HG02588 (cell line): ENCODE data around the gene HTR3A.
"Not testable (repeated sequence)": the region's sequence is repeated elsewhere in the genome, so short reads cannot be mapped to it uniquely, and the experiment has no call there.

Experiments used
- ATAC-seq: cut with Tn5 transposase; IDR thresholded peaks from one replicate; pipeline ENCODE4 v1.9.1; 2021; ENCODE audit warnings: mild to moderate bottlenecking, moderate library complexity; ENCODE audit not compliant: unreplicated experiment

Gene HTR3A

DNA sequence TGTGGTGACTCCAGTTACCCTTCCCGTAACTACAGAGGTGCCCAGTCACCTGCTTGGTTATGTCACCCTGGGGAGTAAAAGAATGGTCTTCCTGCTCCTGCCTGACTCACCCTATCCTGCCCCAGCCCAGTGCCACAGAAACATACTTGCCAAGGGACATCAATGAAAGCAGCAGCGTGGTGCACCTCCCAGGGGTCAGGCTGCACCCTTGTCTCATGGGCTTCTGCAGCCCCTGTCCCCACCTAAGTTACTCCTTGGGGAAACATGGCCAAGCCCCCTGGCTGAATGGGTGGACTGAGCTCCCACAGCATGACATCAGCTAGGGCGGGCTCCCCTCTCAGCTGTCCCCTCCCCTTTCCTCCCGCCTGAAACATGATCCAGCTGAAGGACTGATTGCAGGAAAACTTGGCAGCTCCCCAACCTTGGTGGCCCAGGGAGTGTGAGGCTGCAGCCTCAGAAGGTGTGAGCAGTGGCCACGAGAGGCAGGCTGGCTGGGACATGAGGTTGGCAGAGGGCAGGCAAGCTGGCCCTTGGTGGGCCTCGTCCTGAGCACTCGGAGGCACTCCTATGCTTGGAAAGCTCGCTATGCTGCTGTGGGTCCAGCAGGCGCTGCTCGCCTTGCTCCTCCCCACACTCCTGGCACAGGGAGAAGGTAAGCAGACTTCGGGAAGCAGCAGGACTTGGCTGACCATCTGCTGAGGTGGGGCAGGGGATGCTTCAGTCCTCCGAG, at the start of gene HTR3A:
TSS of gene HTR3A (plus strand) at position 368 of the 730 bp plus-strand sequence. CDS start at position 586, 218 bp downstream.
- ATAC-seq = no peak

GRCh38 chr11:113926273-113927197, 48.4 kb upstream of the HTR3A start:
- ATAC-seq = no peak

DNA sequence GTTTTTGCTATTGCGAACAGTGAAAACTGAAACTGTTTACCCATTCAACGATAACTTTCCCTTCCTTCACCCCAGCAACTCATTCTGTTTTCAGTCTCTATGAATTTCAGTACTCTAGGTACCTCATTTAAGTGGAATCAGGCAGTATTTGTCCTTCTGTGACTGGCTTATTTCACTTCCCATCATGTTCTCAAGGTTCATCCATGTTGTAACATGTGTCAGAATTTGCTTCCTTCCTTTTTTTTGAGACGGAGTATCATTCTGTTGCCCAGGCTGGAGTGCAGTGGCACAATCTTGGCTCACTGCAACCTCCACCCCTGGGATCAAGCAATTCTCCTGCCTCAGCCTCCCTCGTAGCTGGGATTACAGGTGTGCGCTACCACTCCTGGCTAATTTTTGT, 46.6 kb upstream of the HTR3A start:
- ATAC-seq = no peak

DNA sequence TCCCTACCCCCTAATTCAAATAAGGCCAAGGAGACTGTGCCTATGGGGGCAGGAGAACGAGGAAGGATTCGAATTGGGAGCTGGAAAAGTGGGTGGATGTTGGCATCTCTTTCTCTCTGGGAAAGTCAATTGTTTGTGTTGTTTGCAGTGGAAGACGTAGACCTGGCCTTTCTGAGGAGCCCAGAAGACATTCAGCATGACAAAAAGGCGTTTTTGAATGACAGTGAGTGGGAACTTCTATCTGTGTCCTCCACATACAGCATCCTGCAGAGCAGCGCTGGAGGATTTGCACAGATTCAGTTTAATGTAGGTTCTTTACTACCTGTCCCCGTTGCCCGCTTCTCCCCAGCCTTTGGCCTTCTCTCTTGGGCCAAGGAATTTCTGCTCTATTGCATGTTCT, 42.1 kb upstream of the HTR3A start:
- ATAC-seq = no peak

DNA sequence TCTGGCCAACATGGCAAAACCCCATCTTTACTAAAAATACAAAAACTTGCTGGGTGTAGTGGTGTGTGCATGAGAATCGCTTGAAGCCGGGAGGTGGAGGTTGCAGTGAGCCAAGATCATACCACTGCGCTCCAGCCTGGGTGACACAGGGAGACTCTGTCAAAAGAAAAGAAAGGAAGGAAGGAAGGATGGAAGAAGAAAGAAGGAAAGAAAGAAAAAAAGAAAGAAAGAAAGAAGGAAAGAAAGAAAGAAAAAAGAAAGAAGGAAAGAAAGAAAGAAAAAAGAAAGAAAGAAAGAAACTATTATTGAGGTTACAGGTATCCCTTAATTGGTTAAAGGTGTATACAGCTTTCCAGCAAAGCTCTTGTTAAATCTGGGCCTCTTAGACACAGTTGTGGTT, 40.7 kb upstream of the HTR3A start:
- not testable (repeated sequence) for ATAC-seq

- ATAC-seq = no peak
Measured at GRCh38 chr11:113934761-113935160, 40.1 kb upstream of the HTR3A start.

GRCh38 chr11:113935858-113936257, 39.0 kb upstream of the HTR3A start:
- no peak for ATAC-seq

- ATAC-seq = no peak
Measured at GRCh38 chr11:113937918-113938317, 37.0 kb upstream of the HTR3A start.

DNA sequence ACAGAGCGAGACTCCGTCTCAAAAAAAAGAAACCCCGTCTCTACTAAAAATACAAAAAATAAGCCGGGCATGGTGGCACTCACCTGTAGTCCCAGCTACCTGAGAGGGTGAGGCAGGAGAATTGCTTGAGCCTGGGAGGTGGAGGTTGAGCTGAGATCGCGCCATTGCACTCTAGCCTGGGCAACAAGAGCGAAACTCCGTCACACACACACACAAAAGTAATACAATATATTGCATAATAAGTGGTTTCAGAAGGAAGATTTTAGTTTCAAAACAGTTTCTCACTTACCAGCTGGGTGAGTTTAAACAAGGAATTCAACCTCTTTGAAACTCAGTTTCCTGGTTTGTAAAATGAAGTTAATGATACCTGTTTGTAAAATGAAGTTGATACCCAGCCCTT, 32.7 kb upstream of the HTR3A start:
- ATAC-seq = no peak

DNA sequence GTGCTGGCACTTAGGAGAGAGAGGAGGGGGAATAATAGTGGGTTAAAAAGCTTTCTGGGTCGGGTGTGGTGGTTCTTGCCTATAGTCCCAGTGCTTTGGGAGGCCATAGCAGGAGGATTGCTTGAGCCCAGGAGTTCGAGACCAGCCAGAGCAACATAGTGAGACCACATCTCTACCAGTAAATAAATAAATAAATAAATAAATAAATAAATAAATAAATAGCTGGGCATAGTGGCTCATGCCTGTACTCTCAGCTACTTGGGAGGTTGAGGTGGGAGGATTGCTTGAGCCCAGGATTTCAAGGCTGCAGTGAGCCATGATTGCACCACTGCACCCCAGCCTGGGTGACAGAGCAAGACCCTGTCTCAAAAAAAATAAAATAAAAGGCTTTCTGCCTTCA, 28.7 kb upstream of the HTR3A start:
- ATAC-seq = not testable (repeated sequence)

DNA sequence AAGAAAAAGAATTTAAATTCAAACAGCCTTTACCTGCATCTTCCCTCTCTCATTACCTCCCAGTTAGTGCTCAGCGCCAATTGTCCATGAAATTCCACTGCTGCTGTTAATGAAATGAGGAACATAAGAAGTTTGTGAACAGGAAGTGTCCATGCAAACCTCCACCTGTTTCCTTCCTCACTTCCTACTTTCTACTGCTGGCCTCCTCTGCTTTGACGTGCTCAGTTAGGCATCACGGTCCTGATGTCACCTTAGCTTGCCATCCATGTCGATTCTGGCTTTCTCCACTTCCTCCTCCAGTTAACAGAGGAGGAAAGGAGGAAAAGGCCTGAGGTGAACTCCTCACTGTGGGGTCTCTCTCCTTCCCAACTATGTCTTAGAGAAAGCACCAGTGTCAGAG, 26.9 kb upstream of the HTR3A start:
- ATAC-seq = no peak

- no peak for ATAC-seq
Measured at GRCh38 chr11:113949891-113950290, 25.0 kb upstream of the HTR3A start.

GRCh38 chr11:113951537-113951936, 23.4 kb upstream of the HTR3A start:
- no peak for ATAC-seq

- no peak for ATAC-seq
Measured at GRCh38 chr11:113952070-113952469, 22.8 kb upstream of the HTR3A start.

DNA sequence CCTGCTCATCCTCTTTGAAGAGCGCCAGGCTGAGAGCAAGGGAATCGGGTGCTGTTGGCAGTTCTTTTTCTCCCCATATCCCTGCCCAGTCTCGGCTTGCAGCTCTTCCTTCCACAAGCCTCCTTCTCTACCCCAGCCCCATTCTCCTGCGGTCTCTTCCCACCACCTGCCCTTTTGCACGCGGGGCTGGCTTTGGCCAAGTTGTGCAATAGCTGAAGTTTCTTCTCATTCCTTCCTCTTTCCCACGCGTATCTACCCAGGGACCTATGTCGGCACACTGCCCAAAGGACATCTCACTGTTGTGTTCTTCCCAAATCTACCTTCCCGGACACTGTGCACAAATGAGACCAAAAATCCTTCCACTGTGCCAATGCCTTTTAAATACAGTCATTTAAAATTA, 22.3 kb upstream of the HTR3A start:
- ATAC-seq = no peak

DNA sequence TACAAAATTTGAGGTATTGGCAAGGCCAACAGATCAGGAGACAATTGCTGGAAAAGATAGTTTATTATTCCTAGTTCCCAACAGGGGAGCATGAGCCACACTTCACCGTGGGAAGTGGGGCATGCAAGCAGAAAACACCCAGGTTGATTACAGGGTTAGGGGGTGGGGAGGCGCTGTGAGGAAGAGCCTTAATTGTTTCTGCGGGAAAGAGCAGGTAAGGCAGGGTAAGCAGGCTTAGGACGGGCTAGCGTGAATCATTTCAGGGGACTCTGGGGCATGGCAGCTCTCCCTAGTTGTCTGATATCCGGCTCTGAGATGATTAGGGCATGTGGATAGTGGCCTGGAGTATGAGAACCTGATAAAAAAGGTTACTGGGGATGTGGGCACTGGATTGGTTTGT, 20.7 kb upstream of the HTR3A start:
- ATAC-seq = no peak

- no peak for ATAC-seq
Measured at GRCh38 chr11:113956986-113957385, 17.9 kb upstream of the HTR3A start.

DNA sequence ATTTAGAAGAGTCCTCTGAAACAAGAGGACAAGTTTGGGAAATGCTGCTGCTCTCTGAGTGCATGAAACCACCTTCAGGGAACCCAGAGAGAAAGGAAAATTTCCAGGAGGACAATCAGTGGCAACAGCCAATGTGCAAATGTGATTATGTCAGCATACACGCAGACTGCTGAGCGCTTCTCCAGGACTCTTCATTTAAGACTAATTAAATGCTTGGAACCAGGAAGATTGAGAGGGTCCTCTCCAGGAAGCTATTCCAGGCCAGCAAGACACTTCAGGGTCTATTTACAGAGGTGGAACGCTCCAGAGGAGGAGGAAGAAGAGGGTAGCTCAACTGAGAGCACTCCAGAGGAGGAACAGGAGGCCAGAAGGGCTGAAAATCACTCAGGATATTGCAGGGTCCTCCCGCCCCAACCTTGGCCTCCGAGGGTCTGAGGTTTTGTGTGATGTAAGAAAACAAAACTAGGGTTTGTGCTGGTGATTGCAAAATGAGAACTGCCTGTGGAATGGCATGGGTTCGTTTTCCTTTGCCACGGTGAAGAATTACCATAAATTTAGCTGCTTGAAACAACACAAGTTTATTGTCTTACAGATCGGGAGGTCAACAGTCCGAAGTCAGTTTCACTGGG, 14.1 kb upstream of the HTR3A start:
- ATAC-seq = no peak

DNA sequence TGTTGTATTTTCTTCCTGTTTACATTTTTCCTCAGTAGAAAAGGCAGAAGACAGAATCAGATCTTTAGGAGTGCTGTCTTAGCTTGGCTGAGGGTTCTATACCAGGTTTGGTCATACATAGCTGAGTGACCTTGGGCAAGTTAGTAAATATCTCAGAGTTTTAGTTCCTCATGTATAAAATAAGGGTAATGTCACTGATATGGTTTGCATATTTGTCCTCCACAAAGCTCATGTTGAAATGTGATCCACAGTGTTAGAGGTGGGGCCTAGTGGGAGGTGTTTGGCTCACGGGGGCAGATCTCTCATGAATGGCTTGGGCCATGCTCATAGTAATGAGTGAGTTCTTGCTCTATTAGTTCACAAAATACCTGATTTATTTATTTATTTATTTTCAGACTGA, 7.5 kb upstream of the HTR3A start:
- ATAC-seq = no peak

- ATAC-seq = no peak
Measured at GRCh38 chr11:113971506-113972195, 3.3 kb upstream of the HTR3A start.

GRCh38 chr11:113977071-113977490, 2.2 kb downstream of the HTR3A start:
- ATAC-seq = no peak
